ENCODE data around the gene A4GNT.
"Not testable (repeated sequence)": the region's sequence is repeated elsewhere in the genome, so short reads cannot be mapped to it uniquely, and the experiment has no call there.

The A4GNT gene

DNA sequence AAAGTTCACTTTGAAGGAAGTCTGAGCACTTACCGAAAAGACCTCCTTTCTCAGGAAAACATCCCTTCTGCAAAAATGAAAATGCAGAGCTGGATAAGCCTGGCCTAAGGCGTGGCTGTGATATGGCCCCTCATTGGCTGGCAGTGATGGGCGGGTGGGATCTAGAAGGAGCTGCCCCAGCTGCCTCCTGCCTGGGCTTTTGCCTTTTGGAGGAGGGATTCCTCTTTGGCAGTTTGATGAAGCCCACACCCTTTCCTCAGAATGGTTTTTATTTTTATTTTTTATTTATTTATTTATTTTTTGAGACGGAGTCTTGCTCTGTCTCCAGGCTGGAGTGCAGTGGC, 12.8 kb downstream of the A4GNT start:
- no peak for DNase-seq (ENCODE audit: extremely low read depth in 1 of 2, low read depth in 1 of 2)

DNA sequence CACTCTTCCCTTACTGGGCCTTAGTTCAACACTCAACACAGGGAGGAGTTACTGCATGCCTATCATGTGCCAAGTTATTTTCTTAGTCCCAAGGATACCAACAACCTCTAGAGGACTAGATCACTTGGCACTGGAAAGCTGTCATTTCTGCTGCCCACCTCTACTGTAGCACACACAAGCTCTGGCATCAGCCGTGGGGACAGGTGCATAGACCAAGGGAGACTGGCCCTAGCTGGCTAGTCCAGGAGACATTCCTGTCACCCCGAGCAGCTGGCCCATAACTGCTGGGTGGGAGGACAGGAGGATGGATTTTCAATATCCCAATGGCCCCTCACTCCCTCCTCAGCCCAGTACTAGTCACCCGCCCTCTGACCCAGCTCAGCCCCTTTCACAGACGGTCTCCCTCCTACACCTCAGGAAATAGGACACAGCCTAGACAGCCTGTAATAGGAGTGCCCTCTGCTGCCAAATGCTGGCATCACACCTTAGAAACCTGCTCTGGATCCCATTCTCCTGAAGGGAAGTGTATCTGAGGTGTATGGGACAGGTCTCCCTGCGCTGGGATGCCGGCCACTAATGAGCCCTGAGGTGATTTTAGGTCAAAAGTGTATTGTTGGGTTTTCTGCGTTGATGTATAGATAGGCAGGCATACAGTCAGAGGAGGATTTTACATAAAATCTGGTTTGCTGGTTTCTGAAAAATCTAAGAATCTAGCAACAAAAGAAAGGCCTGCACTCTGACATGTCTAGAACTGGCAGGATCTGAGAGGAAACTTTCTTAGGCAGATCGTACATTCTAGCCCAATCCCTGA, 13.4 kb downstream of the A4GNT start:
- DNase-seq (ENCODE audit: extremely low read depth in 1 of 2, low read depth in 1 of 2), result peak in 1 of 2 donors; percentile 27

DNA sequence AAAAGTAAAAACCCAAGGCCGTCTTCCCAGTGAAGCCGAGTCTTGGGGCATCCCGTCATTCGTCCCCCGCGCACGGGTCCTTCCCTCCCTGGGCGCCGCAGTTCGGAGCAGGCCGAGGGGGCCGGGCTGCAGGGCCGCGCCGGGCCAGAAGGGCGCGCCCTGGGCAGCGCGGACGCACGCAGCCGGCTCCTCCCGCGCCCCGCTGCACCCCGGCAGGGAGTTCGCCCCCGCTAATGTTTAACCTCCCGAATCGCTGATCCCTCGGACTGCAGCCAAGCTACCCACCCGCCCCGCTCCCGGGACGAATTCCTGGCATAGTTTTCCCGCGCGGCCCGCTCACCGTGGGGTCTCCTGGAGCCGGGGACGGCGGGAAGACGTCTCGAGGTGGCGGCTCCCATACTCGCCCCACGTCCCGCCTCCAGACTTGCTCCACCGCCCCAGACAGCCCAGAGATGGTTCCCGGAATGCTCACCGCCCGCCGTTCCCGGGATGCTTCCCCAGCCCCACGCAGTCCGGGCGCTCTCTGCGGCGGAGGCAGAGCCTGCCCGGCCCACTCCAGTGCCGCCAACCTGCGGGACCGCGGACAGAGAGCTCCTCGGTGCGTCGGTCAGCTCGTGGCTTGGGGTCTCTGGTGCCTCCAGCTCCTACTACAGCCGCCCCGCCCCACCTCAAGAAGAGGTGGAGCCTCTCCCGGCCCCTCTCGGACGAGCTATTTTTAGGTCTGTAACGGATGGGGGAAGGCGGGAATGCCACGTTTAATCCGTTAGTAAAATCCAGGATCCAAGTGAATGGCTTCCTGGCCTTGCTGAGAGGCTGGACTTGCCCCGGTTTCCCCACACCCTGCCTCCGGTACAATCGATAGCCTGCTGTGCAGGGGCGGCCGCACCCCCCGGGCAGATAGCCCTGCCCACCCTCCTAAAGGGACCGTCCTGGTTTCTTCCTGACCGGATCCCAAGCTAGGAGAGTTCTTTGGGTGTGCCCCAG, 16.9 kb downstream of the A4GNT start, which contains the start of gene DZIP1L:
TSS of gene DZIP1L (minus strand) at position 621 of the 984 bp plus-strand sequence. CDS start 11,637 bp downstream, outside the sequence.
- peak in 1 of 2 donors; percentile 11 for DNase-seq (ENCODE audit: extremely low read depth in 1 of 2, low read depth in 1 of 2)

DNA sequence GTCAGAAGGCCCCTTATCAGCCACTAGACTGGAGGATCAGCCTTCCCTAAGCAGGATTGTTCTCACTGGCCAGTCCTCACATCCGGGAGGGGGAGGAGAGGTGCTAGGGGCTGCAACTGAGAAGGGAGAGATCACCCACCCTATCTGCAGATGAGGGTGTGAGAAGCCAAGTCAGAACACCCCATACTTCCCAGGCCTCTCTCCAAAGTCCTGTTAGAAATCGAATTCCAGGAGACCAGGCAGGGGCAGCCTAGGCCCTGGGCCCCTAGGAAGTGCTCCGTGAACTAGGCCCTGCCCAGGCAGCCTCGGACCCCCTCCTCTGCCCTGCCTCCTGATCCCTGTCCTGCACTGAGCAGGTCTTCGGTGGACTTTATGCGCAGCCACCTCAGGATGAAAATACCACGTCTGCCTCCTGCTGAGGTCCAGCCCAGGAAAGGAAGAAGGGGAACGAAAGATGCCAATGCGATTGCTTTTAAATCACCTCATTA, 17.7 kb downstream of the A4GNT start:
- DNase-seq (ENCODE audit: extremely low read depth in 1 of 2, low read depth in 1 of 2), result no peak

DNA sequence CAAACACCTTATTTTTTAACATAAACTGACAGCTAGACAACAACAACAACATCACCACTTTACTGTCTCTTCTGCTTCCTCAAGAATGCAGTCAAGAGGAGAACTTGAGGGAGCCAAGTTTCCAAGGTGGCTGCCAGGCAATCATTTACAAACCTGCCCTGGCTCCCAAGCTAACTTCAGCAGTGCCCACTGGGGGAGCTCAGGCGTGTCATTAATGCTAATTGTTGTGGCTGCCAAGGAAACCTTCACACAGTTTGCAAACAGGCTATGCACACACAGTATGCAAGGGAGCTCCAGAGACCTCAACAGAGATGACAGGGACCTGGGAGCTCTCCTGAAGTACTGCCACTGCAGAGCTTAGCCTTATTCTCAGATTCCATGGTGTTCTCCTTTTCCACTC, 18.9 kb downstream of the A4GNT start:
- no peak for DNase-seq (ENCODE audit: extremely low read depth in 1 of 2, low read depth in 1 of 2)

DNA sequence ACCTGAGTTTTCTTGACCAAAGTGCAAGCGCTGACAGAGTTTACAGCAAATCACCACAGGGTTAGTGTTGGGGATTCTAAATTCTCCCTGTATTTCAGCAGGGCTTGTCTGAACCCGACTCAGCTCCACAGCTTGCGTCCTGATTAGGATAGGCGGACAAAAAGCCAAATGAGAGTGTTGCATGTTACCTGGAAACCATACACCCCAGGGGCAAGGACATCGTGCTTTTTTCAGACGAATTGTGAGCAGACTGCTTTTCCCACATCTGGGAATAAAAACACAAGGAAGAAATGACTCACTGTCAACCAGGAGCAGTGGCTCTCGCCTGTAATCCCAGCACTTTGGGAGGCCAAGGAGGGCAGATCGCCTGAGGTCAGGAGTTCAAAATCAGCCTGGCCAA, 19.8 kb downstream of the A4GNT start:
- no peak for DNase-seq (ENCODE audit: extremely low read depth in 1 of 2, low read depth in 1 of 2)

DNA sequence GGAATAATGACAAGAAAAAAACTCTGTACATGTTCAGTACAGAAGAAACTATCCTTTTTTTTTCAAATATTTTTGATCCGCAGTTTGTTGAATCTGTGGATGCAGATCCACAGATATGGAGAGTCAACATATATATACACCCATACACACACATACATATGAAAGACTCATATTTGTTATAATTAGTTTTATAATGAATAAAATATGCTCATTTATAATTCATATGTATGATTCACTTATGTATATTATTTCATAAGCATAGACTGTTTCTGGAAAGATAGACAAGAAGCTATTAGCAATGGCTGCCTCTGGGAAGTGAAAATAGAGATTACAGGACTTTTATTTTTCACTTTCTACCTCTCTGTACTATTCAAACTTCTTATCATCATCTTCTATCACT, 26.6 kb downstream of the A4GNT start:
- no peak for DNase-seq (ENCODE audit: extremely low read depth in 1 of 2, low read depth in 1 of 2)

DNA sequence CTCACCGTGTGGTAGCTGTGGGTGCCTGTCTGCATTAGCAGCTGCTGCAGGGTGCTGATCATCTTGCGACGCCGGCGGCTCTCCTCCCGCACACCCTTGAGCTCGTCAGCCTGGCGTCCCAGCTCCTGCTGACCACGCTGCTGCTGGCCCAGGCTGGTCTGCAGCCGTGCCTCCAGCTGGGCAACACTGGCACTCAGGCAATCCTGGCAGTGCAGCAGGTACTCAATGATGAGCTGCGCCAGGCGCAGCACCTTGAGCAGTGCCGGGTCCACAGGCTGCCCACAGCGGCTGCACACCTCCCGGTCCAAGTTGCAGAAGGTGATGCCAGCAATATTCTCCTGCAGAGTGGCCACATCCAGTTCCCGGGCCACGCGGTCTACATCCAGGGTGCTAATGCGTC, 28.7 kb downstream of the A4GNT start:
- no peak for DNase-seq (ENCODE audit: extremely low read depth in 1 of 2, low read depth in 1 of 2)

DNA sequence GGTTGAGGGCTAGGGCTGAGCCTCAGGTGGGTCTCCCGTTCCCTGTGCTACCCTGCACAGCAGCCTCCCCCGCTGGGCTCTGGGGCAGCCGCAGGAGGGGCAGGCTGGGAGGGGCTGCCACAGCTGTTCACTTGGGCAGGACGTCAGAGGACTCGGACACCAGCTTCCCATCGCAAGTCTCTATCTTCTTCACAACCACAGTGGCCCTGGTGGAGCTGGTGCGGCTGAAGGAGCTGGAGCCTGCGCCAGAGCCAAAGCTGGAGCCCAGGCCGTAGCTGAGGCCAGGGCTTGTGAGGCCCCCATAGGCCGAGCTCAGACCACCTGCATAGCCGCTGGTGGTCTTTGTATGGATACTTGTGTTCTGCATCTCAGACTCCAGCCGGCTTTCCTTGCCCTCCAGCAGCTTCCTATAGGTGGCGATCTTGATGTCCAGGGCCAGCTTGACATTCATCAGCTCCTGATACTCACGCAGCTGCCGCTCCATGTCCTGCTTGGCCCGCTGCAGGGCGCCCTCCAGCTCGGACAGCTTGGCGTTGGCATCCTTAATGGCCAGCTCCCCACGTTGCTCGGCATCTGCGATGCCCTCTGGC, 30.7 kb downstream of the A4GNT start:
- DNase-seq (ENCODE audit: extremely low read depth in 1 of 2, low read depth in 1 of 2), result not testable (repeated sequence)

DNA sequence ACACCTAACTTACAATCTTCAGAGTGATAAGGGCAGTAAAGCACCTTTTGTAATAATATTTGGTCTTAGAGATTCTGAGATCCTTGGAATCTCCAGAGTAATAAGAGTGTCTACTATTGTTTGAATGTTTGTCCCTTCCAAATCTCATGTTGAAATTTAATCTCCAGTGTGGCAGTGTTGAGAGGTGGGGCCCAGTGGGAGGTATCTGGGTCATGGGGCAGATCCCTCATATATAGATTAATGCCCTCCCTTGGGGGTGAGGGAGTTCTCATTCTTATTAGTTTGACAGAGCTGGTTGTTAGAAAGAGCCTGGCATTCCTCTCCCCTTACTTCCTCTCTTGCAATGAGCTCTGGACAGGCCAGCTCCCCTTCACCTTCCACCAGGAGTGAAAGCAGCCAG, 32.8 kb downstream of the A4GNT start:
- no peak for DNase-seq (ENCODE audit: extremely low read depth in 1 of 2, low read depth in 1 of 2)

DNA sequence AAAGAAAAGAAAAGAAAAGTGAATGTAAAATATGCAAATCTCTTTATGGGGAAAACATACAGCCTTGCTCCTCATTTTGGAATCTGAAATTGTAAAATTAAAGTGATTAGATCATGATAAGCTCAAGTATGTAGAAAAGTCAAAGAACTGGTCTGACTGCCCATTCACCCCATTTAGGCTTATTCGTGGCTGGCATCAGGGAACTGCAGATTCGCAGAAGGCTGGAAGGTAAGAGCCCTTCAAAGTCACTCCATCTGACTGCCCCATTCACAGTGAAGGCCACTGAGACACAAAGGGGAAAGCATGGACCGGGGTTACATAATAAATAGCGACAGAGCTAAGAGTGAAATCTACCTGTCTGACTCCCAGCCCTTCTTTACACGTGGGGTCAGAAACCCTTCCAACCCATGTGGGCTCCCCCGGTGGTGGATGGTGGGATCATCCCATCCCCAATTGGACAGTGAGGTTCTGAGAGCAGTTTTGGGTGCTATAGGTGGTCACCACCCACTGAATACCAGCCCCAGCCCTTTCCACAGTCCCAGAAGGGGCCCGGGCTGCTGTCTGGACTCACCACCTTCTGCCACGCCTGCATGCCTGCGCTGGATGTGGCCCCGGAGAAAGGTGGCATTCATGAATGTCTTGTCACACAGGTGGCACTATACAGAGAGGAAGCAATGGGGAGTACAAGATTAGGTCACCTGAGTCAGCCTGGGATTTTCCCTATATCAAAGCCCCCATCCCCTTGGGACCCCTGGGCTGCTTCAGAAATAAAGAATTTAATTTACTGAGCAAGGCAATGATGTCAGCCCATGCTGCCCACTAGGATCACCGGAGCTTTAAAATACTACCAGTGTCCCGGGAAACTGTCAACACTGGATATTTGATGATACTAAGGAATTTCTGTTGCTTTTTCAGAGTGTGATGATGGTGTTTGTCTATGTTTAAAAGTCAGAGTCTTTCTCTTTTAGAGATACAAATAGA, 34.7 kb downstream of the A4GNT start:
- no peak for DNase-seq (ENCODE audit: extremely low read depth in 1 of 2, low read depth in 1 of 2)

DNA sequence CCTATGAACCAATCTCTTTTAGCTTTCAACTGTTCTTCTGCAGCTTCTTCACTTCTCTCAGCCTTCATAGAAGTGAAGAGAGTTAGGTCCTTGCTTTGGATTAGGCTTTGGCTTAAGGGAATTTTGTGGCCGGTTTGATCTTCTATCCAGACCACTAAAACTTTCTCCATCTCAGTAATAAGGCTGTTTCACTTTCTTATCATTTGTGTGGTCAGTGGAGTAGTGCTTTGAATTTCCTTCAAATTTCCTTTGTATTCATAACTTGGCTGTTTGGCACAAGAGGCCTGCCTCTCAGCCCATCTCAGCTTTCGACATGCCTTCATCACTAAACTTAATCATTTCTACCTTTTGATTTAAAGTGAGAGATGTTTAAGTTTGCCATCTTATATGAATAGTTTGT, 38.5 kb downstream of the A4GNT start:
- no peak for DNase-seq (ENCODE audit: extremely low read depth in 1 of 2, low read depth in 1 of 2)

DNA sequence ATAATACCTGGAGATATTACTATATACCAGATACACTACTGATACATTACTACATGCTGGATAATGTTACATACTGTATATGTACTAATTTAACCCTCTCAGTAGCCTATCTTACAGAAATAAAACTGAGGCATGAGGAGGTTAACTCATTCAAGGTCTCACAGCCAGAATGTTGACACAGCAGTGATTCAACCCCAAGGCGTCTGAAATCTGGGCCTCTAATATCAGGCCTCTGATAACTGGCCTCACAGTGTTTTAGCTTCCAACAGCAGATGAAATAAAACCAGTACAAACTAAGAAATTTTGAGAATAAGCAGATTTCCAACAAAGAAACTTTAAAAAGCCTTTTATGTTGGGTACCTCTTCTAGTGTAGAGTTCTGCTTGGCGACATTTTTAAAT, 40.2 kb downstream of the A4GNT start:
- no peak for DNase-seq (ENCODE audit: extremely low read depth in 1 of 2, low read depth in 1 of 2)

DNA sequence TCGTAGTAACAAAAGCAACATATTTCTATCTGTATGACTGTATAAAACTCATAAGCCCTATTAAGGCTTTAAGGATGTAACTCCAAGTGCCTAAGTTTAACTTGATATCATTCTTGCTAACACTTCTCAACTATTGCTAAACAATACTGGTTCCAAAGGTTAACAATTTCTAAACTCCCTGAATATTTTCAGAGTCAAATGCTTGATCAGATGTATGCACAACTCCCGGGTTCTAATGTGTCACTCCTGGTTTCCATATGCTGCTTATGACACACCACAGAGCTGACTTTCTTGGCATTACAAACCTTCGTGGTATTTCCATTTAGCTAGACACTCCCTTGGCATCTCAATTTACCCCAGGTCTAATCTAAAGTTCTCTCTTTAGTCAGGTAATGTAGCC, 43.1 kb downstream of the A4GNT start:
- no peak for DNase-seq (ENCODE audit: extremely low read depth in 1 of 2, low read depth in 1 of 2)

DNA sequence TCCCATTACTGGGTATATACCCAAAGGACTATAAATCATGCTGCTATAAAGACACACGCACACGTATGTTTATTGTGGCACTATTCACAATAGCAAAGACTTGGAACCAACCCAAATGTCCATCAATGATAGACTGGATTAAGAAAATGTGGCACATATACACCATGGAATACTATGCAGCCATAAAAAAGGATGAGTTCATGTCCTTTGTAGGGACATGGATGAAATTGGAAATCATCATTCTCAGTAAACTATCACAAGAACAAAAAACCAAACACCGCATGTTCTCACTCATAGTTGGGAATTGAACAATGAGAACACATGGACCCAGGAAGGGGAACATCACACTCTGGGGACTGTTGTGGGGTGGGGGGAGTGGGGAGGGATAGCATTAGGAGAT, 46.4 kb downstream of the A4GNT start:
- DNase-seq (ENCODE audit: extremely low read depth in 1 of 2, low read depth in 1 of 2), result not testable (repeated sequence)

DNA sequence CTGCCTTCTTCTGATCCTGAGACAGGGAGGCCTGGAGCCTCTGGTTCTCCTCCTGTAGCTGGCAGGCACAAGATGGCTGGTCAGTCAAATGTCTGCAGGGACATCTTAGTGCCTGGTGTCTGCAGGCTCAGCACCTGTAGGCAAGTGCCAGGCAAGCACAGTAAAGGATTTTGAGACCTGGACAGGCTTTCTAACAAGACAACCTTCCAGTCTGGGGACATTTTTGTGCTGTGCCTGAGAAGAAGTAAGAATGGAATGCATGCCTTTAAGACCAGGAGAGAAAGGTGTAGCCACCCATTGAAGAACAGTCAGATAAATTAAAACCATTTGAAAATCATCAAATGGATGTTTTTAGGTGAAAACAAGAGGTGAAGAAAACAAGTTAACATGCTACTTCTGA, 48.0 kb downstream of the A4GNT start:
- DNase-seq (ENCODE audit: extremely low read depth in 1 of 2, low read depth in 1 of 2), result no peak

DNA sequence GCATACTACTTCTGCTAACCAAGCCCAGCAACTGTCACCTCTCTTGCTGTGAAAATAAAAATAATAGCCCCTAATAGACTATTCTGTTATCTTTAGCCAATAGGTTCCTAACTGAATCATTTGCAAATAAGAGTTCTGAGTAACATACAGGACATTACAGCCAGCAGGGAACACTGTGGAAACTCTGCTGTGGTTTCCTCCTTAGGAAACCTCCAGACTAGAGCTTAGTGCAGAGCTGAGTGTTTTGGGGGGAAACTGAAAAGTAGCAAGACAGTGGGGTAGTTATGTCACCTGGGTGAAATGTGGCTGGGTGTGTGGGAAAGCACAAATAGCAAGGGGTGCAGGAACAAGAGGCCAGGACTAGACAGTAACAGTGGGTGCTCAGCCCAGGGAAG, 49.2 kb downstream of the A4GNT start:
- DNase-seq (ENCODE audit: extremely low read depth in 1 of 2, low read depth in 1 of 2), result no peak

DNA sequence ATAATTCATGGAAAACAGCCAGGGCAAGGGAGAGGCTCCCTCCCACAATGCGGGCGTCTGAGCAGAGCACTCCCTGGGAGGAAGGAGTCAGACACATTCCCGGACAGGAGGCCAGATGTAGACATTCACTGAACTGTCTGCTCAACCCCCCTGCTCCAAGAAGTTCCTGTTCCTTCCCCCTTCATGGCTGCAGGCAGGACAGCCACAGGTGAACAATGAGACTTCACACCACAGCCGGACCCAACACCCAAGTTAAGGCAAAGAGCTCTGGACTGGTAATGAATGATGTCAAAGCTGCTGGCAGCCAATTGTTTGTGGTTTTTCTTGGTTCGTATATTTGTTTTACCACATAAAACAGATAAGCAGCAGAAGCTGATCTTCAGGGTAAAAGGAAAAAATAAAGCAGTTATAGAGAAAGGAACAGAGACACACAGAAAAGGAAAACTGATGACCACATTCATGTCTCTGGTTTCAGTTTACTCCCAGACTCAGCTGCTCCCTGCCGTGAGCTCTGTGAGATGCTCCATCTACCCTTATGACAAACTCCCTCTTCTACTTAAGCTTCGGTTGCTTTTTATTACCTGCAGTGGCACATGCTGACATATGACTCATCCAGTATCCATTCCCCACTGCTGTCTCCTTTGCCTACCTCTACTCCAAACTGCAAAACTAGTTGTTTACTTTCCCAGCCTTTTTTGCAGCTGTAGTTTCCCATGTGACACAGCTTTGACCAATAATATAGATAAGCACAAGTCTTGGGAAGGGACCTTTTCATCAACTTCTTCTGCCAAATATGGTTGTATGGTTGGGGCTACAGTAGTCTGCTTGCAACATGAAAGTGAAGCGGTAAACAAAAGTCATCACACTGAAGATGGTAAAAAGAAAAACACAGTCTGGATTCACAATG, 49.9 kb downstream of the A4GNT start:
- DNase-seq (ENCODE audit: extremely low read depth in 1 of 2, low read depth in 1 of 2), result no peak

Measured in activated CD8-positive, alpha-beta memory T cell treated with anti-CD3 and anti-CD28 coated beads for 1 hour (primary cell).